Body of pancreas (tissue), 4 donors: Measurements from ENCODE around the gene EEFSEC. TPM values are rescaled to one million over a fixed set of nuclear protein-coding genes. Genes with fewer than 3 reads are reported as not detected.

Experiments used
- ATAC-seq: fragments of 150-250 bp; one replicate; pipeline ENCODE4 v1.9.1; 2016
- DNase-seq, 4 donors: peaks; one replicate each; pipeline ENCODE4 v3.0.0-alpha.2; 2019
- H3K27ac ChIP-seq, 4 donors: fragments of 200-600 bp; sonication (generic); 1 replicate in 3 of 4; 2 replicates in 1 of 4; pipeline versions ENCODE4 v1.5.1 to v1.6.1; 2016 to 2019; ENCODE audit warnings: mild to moderate bottlenecking in 1 of 4, mixed read lengths in 1 of 4, moderate library complexity in 1 of 4
- H3K27me3 ChIP-seq, 2 donors: fragments of 200-600 bp; sonication (generic); one replicate each; pipeline ENCODE4 v1.6.0; 2016; ENCODE audit warnings: mild to moderate bottlenecking in 1 of 2
- H3K36me3 ChIP-seq, 2 donors: fragments of 200-600 bp; sonication (generic); replicated peaks in 1 of 2; 2 replicates each; pipeline ENCODE4 v1.5.1; 2016; ENCODE audit warnings: low read depth in 2 of 2; ENCODE audit not compliant: insufficient read depth in 1 of 2
- H3K4me1 ChIP-seq: fragments of 200-600 bp; sonication (generic); one replicate; pipeline ENCODE4 v1.6.0; 2016
- H3K4me3 ChIP-seq, 2 donors: fragments of 200-600 bp; sonication (generic); 1 replicate in 1 of 2; 2 replicates in 1 of 2; pipeline ENCODE4 v1.5.1; 2016 to 2019
- H3K9me3 ChIP-seq, 3 donors: fragments of 200-600 bp; sonication (generic); 1 replicate in 2 of 3; 2 replicates in 1 of 3; pipeline ENCODE4 v1.5.1; 2016
- CTCF ChIP-seq, 7 experiments: fragments of 450-650 bp in 4 of 7; fragments of 200-600 bp in 3 of 7; sonication (generic) in 3 of 7; IDR thresholded peaks; one replicate each; pipeline ENCODE4 v1.5.1; 2016 to 2019; ENCODE audit warnings: antibody characterized with exemption in 7 of 7
- POLR2A ChIP-seq, 3 donors: fragments of 450-650 bp; IDR thresholded peaks; one replicate each; pipeline ENCODE4 v1.6.1; 2016; ENCODE audit warnings: antibody characterized with exemption in 3 of 3, mild to moderate bottlenecking in 2 of 3
- WGBS, 2 donors: methylation state at CpG; one replicate each; pipeline ENCODE4 v1.1.5; 2017; 5-methylcytosine and 5-hydroxymethylcytosine counted together
- intact Hi-C: fragments of 100-400 bp; cut with DNase I; formaldehyde crosslinking; loops from one replicate; pipeline ENCODE4 v1.15.1; 2023
- total RNA-seq, 2 donors: library from RNA; depleted of rRNA; stranded (reverse); fragments of >200 nt; gene quantifications; one replicate each; pipeline ENCODE4 v1.1.0, GENCODE V29; 2016

Gene EEFSEC
- total RNA-seq, 2 donors from 2014 or later, result 8.6 to 33.0 TPM

DNA sequence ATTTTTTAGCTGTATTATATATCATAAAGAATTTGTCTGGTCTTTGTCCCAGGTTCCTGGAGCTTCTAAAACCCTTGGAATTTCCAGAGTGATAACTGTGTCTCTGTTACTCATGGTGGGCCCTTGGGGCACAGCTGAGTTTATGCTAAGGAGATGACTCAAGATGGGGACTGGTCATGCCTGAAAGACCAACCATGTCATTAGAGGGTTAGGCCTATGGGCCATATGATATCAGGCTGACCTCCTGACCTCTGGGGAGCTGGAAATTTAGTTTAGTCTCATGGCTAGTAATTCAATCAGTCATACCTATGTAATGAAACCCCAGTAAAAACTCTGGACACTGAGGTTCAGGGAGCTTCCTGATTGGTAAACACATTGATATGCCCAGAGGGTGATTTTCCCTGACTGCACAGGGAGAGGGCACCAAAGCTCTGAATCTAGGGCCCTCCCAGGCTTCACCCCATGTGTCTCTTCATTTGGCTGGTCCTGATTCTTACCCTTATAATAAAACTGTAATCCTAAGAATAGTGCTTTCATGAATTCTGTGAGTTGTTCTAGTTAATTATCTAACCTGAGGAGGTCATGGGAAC is 69.6 kb downstream of the EEFSEC start:
- H3K27ac ChIP-seq, result no peak overlapping the region
- H3K9me3 ChIP-seq, result no peaks in the 10 kb centered on the region
- TF ChIP-seq CTCF (IDR thresholded peaks at IDR 0.05), result no peak
- TF ChIP-seq POLR2A (IDR thresholded peaks at IDR 0.05), result no peak
- no peaks in the 10 kb centered on the region for H3K27me3 ChIP-seq
- intact Hi-C loops, result no loop called here
- ATAC-seq (no peak), DNase-seq (no peak)
- H3K4me3 ChIP-seq, result no peak overlapping the region
- H3K4me1 ChIP-seq, result no peaks in the 10 kb centered on the region
- H3K36me3 ChIP-seq, result no peaks in the 10 kb centered on the region

DNA sequence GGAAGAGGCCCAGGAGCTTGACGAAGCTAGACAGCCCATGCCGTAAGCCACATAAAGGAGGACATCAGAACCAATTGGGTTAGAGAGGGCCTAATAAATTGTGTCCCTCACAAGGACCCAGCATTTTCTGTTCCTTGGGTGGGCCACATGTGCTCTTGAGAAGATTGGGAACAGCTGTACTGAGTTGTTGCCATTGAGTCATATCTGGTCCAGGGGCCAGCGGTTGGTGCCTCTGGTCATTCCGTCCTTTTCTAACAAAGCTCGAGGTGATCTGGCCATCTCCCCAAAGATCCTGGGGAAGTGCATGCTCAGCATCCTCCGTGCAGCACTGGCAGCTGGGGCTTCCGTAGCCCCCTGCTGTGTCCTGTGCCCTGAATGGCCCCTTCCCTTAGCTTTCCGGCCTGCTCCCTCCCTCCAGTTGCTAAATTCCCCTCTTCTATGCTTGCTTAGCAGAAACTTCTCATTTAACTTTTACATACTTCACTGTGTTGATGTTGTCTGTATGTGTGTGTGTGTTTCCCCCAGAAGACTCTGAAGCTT is 73.0 kb downstream of the EEFSEC start:
- 76 to 89% methylated on average over 8 of the region's 8 CpGs for WGBS, 2 donors
- Histone ChIP-seq H3K36me3 (no peaks in the 10 kb centered on the region), H3K4me1 (no peaks in the 10 kb centered on the region), H3K27me3 (no peaks in the 10 kb centered on the region), H3K27ac (no peak overlapping the region), H3K9me3 (no peaks in the 10 kb centered on the region), H3K4me3 (no peak overlapping the region)
- ATAC-seq (no peak), DNase-seq (no peak)
- no peak for TF ChIP-seq POLR2A (IDR thresholded peaks at IDR 0.05)
- no peak for TF ChIP-seq CTCF (IDR thresholded peaks at IDR 0.05)
- intact Hi-C loops, result no loop called here

DNA sequence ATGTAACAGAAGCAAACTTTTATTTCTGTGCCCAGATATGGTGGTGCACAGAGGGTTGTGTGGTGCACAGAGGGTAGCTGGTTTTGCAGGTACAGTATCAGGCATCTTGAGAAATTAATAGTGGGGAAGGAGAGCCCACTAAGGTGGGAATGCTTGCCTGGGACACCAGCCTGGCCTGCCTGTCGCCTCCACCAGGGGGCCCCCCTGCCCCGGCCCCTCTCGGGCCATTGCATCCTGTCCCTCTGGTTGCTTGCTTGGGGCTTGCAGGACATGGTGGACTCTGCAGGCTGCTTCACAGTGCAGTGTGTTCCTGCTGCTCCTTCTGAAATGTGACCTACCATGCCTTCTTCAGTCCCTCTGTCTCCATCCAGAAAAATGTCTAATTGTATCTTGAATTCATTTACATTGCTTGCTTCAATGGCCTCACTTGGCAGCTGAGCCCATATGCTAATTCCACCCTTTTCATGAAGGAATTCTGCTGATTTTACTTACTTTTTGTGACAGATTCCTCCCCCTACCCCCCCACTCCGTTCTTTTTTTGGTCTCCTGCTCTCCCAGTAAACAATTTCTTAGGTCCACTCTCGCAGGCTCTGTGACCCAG is 73.6 kb downstream of the EEFSEC start:
- intact Hi-C loops, result no loop called here

GRCh38 chr3:128227507-128227906 is 74.2 kb downstream of the EEFSEC start:
- ATAC-seq (no peak), DNase-seq (no peak)
- Histone ChIP-seq H3K4me1 (no peaks in the 10 kb centered on the region), H3K4me3 (no peak overlapping the region), H3K27me3 (no peaks in the 10 kb centered on the region), H3K27ac (no peak overlapping the region), H3K9me3 (no peaks in the 10 kb centered on the region), H3K36me3 (no peaks in the 10 kb centered on the region)
- no peak for TF ChIP-seq CTCF (IDR thresholded peaks at IDR 0.05)
- no peak for TF ChIP-seq POLR2A (IDR thresholded peaks at IDR 0.05)
- intact Hi-C loops, result no loop called here
- WGBS, 2 donors, result 91 to 98% methylated on average over 4 of the region's 4 CpGs

More for the DNA sequence above, 73.6 kb downstream of the EEFSEC start:
- DNase-seq (peak; percentile 26 to 62 (median 47)), ATAC-seq (peak; percentile 71)
- H3K27me3 ChIP-seq, result no peaks in the 10 kb centered on the region
- H3K27ac ChIP-seq, result no peak overlapping the region
- H3K36me3 ChIP-seq, result no peaks in the 10 kb centered on the region
- no peaks in the 10 kb centered on the region for H3K4me1 ChIP-seq
- H3K4me3 ChIP-seq, result no peak overlapping the region
- WGBS, 2 donors, result 46 to 47% methylated on average over 3 to 5 of the region's 5 CpGs
- TF ChIP-seq CTCF (IDR thresholded peaks at IDR 0.05) (peak; percentile 48 to 72 (median 67)), POLR2A (IDR thresholded peaks at IDR 0.05) (no peak)
- H3K9me3 ChIP-seq, result no peaks in the 10 kb centered on the region
